Omental fat pad (tissue), 4 donors: ENCODE measurements around the gene TCF3. TPM values are rescaled to one million over a fixed set of nuclear protein-coding genes. Genes with fewer than 3 reads are reported as not detected.

Experiments used
- ATAC-seq: fragments of 150-250 bp; one replicate; pipeline ENCODE4 v1.9.1; 2016; ENCODE audit warnings: mild to moderate bottlenecking, moderate library complexity; ENCODE audit not compliant: low FRiP score
- DNase-seq: peaks from one replicate; pipeline ENCODE4 v3.0.0-alpha.2; 2019; ENCODE audit warnings: low spot score
- CTCF ChIP-seq, 3 donors: fragments of 450-650 bp; IDR thresholded peaks; one replicate each; pipeline ENCODE4 v1.5.1; 2016 to 2017; ENCODE audit warnings: antibody characterized with exemption in 3 of 3, mild to moderate bottlenecking in 3 of 3, moderate library complexity in 2 of 3
- total RNA-seq, 4 donors: library from RNA; depleted of rRNA; stranded (reverse); fragments of >200 nt; gene quantifications; one replicate each; pipeline ENCODE4 v1.1.0, GENCODE V29; 2016

TCF3 gene
- total RNA-seq, 4 donors from 2014 or later = 24.2 to 46.6 (median 40.4) TPM

- ATAC-seq = no peak
- no peak for DNase-seq
- TF ChIP-seq CTCF (IDR thresholded peaks at IDR 0.05) = no peak
Measured at GRCh38 chr19:1579222-1579621, 73.2 kb downstream of the TCF3 start.

DNA sequence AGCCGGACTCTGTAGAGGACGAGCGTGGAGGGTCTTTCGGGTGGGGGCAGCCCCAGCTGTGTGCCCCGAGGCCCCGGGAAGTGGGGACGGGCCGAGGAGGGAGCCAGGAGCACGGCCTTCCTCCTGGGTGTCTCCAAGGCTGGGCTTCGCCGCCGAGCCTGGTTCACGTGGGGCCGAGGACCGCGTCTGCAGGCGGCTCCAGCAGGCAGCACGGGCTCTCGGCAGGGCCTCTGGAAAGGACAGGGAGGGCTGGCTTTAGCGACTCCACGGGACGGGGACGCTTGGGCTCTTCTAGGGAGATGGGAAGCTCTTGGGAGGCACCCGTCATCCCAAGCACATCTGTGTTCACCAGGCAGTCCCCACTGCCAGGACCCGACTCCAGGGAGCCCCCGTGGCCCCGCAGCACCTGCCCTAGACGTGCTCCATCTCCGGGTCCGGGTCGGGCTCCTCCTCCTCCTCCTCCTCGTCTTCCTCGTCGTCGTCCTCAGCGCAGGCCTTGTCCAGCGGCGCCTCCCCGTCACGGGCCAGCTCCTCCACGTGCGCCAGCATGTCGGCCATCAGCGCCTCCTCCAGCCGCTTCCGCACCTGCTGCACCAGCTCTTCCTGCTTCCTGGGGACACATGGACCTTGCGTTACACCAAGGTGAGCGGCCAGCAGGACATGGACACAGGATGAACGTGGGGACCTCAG, 74.3 kb downstream of the TCF3 start:
- DNase-seq = no peak
- TF ChIP-seq CTCF (IDR thresholded peaks at IDR 0.05) = no peak
- ATAC-seq = no peak

- no peak for ATAC-seq
- TF ChIP-seq CTCF (IDR thresholded peaks at IDR 0.05) = no peak
- no peak for DNase-seq
Measured at GRCh38 chr19:1577090-1577928, 75.1 kb downstream of the TCF3 start.

DNA sequence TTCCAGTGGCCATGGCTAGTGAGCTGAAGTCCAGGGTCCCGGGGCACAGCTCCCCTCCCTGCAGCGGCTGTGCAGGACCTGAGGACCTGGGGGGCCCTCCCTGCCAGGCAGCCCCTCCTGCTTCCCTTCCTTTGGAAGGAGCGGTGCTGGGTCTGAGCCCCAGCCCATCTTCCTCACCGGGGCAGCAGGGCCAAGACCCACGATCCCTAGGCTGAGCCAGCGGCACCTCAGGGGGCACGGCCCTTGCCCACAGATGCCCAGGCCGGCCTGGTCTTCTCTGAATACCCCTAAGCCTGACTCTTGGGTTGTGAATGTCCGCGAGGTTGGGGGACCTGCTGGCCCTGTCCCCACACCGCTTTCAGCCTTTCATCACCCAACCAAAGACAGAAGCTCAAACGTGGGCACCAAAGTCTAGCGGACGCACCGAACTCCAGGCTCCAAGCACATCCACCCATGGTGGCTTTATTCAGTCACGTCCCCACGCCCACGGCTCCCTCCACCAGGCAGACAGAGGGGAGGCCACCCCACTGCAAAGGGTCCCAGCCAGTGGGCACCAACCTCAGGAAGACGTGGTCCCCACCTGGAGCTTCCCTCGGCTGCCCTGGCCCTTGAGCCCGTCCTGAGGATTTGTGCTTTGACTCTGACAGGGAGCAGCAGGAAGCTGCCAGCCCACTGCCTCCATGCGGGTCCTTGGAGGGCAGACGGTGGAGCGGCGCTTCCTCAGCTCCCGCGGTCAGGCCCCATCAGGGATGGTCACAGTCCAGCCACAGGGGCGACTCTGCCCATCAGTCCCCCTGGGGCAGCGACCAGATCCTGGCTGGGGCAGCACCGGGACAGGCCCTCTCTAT, 75.9 kb downstream of the TCF3 start:
- ATAC-seq = no peak
- TF ChIP-seq CTCF (IDR thresholded peaks at IDR 0.05) = no peak
- no peak for DNase-seq

- DNase-seq (no peak), ATAC-seq (no peak)
- no peak for TF ChIP-seq CTCF (IDR thresholded peaks at IDR 0.05)
Measured at GRCh38 chr19:1575323-1576241, 76.8 kb downstream of the TCF3 start.
